ENCODE measurements around the gene SERPINA1.

The SERPINA1 gene

GRCh38 chr14:94392510-94392935, 4.1 kb upstream of the SERPINA1 start:
- H3K4me1 ChIP-seq (ENCODE audit: control insufficient read depth in 5 of 5, insufficient read depth in 5 of 5, low read length in 5 of 5) = peaks cover 8 to 58% (median 35%) of the 10 kb centered on the region in 5 donors
- no peaks in the 10 kb centered on the region for H3K36me3 ChIP-seq (ENCODE audit: control insufficient read depth in 5 of 5, insufficient read depth in 5 of 5, low read length in 5 of 5)
- no peaks in the 10 kb centered on the region for H3K27me3 ChIP-seq (ENCODE audit: control insufficient read depth in 5 of 5, insufficient read depth in 4 of 5, low read length in 5 of 5)
- H3K4me3 ChIP-seq (ENCODE audit: low read depth in 1 of 5, low read length in 5 of 5) = no peak overlapping the region
- H3K9me3 ChIP-seq (ENCODE audit: control insufficient read depth in 5 of 5, low read length in 5 of 5) = no peaks in the 10 kb centered on the region
- peak overlapping the region; percentile 40 for H3K27ac ChIP-seq (ENCODE audit: low read depth, low read length)
- peak overlapping the region in 1 of 5 donors; percentile 2 for H3K9ac ChIP-seq (ENCODE audit: low read length in 5 of 5)

- Histone ChIP-seq H3K4me1 (ENCODE audit: control insufficient read depth in 5 of 5, insufficient read depth in 5 of 5, low read length in 5 of 5) (peaks cover 8 to 58% (median 35%) of the 10 kb centered on the region in 5 donors), H3K27ac (ENCODE audit: low read depth, low read length) (peak overlapping the region; percentile 40), H3K9ac (ENCODE audit: low read length in 5 of 5) (peak overlapping the region in 1 of 5 donors; percentile 2), H3K9me3 (ENCODE audit: control insufficient read depth in 5 of 5, low read length in 5 of 5) (no peaks in the 10 kb centered on the region), H3K4me3 (ENCODE audit: low read depth in 1 of 5, low read length in 5 of 5) (no peak overlapping the region), H3K36me3 (ENCODE audit: control insufficient read depth in 5 of 5, insufficient read depth in 5 of 5, low read length in 5 of 5) (no peaks in the 10 kb centered on the region), H3K27me3 (ENCODE audit: control insufficient read depth in 5 of 5, insufficient read depth in 4 of 5, low read length in 5 of 5) (no peaks in the 10 kb centered on the region)
Observed at GRCh38 chr14:94391281-94391975, 3.0 kb upstream of the SERPINA1 start.

GRCh38 chr14:94390372-94391086, 2.1 kb upstream of the SERPINA1 start:
- H3K4me3 ChIP-seq (ENCODE audit: low read depth in 1 of 5, low read length in 5 of 5) = peak overlapping the region in 2 of 5 donors; percentile 36 to 44
- no peaks in the 10 kb centered on the region for H3K36me3 ChIP-seq (ENCODE audit: control insufficient read depth in 5 of 5, insufficient read depth in 5 of 5, low read length in 5 of 5)
- no peaks in the 10 kb centered on the region for H3K9me3 ChIP-seq (ENCODE audit: control insufficient read depth in 5 of 5, low read length in 5 of 5)
- H3K4me1 ChIP-seq (ENCODE audit: control insufficient read depth in 5 of 5, insufficient read depth in 5 of 5, low read length in 5 of 5) = peaks cover 8 to 63% (median 38%) of the 10 kb centered on the region in 5 donors
- no peaks in the 10 kb centered on the region for H3K27me3 ChIP-seq (ENCODE audit: control insufficient read depth in 5 of 5, insufficient read depth in 4 of 5, low read length in 5 of 5)
- H3K27ac ChIP-seq (ENCODE audit: low read depth, low read length) = no peak overlapping the region
- H3K9ac ChIP-seq (ENCODE audit: low read length in 5 of 5) = peak overlapping the region in 1 of 5 donors; percentile 41

- H3K4me3 ChIP-seq (ENCODE audit: low read depth in 1 of 5, low read length in 5 of 5) = peak overlapping the region in 2 of 5 donors; percentile 36 to 44
- H3K9me3 ChIP-seq (ENCODE audit: control insufficient read depth in 5 of 5, low read length in 5 of 5) = no peaks in the 10 kb centered on the region
- peaks cover 8 to 63% (median 42%) of the 10 kb centered on the region in 5 donors for H3K4me1 ChIP-seq (ENCODE audit: control insufficient read depth in 5 of 5, insufficient read depth in 5 of 5, low read length in 5 of 5)
- no peak overlapping the region for H3K27ac ChIP-seq (ENCODE audit: low read depth, low read length)
- peak overlapping the region in 1 of 5 donors; percentile 41 for H3K9ac ChIP-seq (ENCODE audit: low read length in 5 of 5)
- H3K27me3 ChIP-seq (ENCODE audit: control insufficient read depth in 5 of 5, insufficient read depth in 4 of 5, low read length in 5 of 5) = no peaks in the 10 kb centered on the region
- H3K36me3 ChIP-seq (ENCODE audit: control insufficient read depth in 5 of 5, insufficient read depth in 5 of 5, low read length in 5 of 5) = no peaks in the 10 kb centered on the region
Observed at GRCh38 chr14:94389731-94390371, 1.4 kb upstream of the SERPINA1 start.

- Histone ChIP-seq H3K36me3 (ENCODE audit: control insufficient read depth in 5 of 5, insufficient read depth in 5 of 5, low read length in 5 of 5) (no peaks in the 10 kb centered on the region), H3K27me3 (ENCODE audit: control insufficient read depth in 5 of 5, insufficient read depth in 4 of 5, low read length in 5 of 5) (no peaks in the 10 kb centered on the region), H3K27ac (ENCODE audit: low read depth, low read length) (no peak overlapping the region), H3K4me1 (ENCODE audit: control insufficient read depth in 5 of 5, insufficient read depth in 5 of 5, low read length in 5 of 5) (peaks cover 4 to 63% (median 42%) of the 10 kb centered on the region in 5 donors), H3K9ac (ENCODE audit: low read length in 5 of 5) (no peak overlapping the region), H3K9me3 (ENCODE audit: control insufficient read depth in 5 of 5, low read length in 5 of 5) (no peaks in the 10 kb centered on the region), H3K4me3 (ENCODE audit: low read depth in 1 of 5, low read length in 5 of 5) (no peak overlapping the region)
Observed at GRCh38 chr14:94389104-94389469, 685 bp upstream of the SERPINA1 start.

- Histone ChIP-seq H3K36me3 (ENCODE audit: control insufficient read depth in 5 of 5, insufficient read depth in 5 of 5, low read length in 5 of 5) (no peaks in the 10 kb centered on the region), H3K27ac (ENCODE audit: low read depth, low read length) (no peak overlapping the region), H3K9ac (ENCODE audit: low read length in 5 of 5) (no peak overlapping the region), H3K9me3 (ENCODE audit: control insufficient read depth in 5 of 5, low read length in 5 of 5) (no peaks in the 10 kb centered on the region), H3K27me3 (ENCODE audit: control insufficient read depth in 5 of 5, insufficient read depth in 4 of 5, low read length in 5 of 5) (no peaks in the 10 kb centered on the region), H3K4me1 (ENCODE audit: control insufficient read depth in 5 of 5, insufficient read depth in 5 of 5, low read length in 5 of 5) (peaks cover 2 to 63% (median 44%) of the 10 kb centered on the region in 5 donors), H3K4me3 (ENCODE audit: low read depth in 1 of 5, low read length in 5 of 5) (no peak overlapping the region)
Observed at GRCh38 chr14:94388027-94388383, 397 bp downstream of the SERPINA1 start.

GRCh38 chr14:94387051-94388026, 1.1 kb downstream of the SERPINA1 start:
- Histone ChIP-seq H3K27ac (ENCODE audit: low read depth, low read length) (no peak overlapping the region), H3K4me3 (ENCODE audit: low read depth in 1 of 5, low read length in 5 of 5) (no peak overlapping the region), H3K9me3 (ENCODE audit: control insufficient read depth in 5 of 5, low read length in 5 of 5) (no peaks in the 10 kb centered on the region), H3K36me3 (ENCODE audit: control insufficient read depth in 5 of 5, insufficient read depth in 5 of 5, low read length in 5 of 5) (no peaks in the 10 kb centered on the region), H3K9ac (ENCODE audit: low read length in 5 of 5) (no peak overlapping the region), H3K4me1 (ENCODE audit: control insufficient read depth in 5 of 5, insufficient read depth in 5 of 5, low read length in 5 of 5) (peaks cover 2 to 62% (median 41%) of the 10 kb centered on the region in 5 donors), H3K27me3 (ENCODE audit: control insufficient read depth in 5 of 5, insufficient read depth in 4 of 5, low read length in 5 of 5) (no peaks in the 10 kb centered on the region)

- no peak overlapping the region for H3K4me3 ChIP-seq (ENCODE audit: low read depth in 1 of 5, low read length in 5 of 5)
- H3K9me3 ChIP-seq (ENCODE audit: control insufficient read depth in 5 of 5, low read length in 5 of 5) = no peaks in the 10 kb centered on the region
- H3K27ac ChIP-seq (ENCODE audit: low read depth, low read length) = no peak overlapping the region
- H3K27me3 ChIP-seq (ENCODE audit: control insufficient read depth in 5 of 5, insufficient read depth in 4 of 5, low read length in 5 of 5) = no peaks in the 10 kb centered on the region
- no peak overlapping the region for H3K9ac ChIP-seq (ENCODE audit: low read length in 5 of 5)
- no peaks in the 10 kb centered on the region for H3K36me3 ChIP-seq (ENCODE audit: control insufficient read depth in 5 of 5, insufficient read depth in 5 of 5, low read length in 5 of 5)
- H3K4me1 ChIP-seq (ENCODE audit: control insufficient read depth in 5 of 5, insufficient read depth in 5 of 5, low read length in 5 of 5) = peaks cover 2 to 52% (median 33%) of the 10 kb centered on the region in 5 donors
Observed at GRCh38 chr14:94386085-94387031, 2.0 kb downstream of the SERPINA1 start.

All from subcutaneous abdominal adipose tissue (tissue), 5 donors.